Endothelial cell of umbilical vein (primary cell): Measurements from ENCODE around the gene LIMCH1. TPM values are rescaled to one million over a fixed set of nuclear protein-coding genes. Genes with fewer than 3 reads are reported as not detected.

Experiments
- BruUV-seq: library from RNA; stranded (reverse); fragments of 400-500 nt; replicated peaks from 2 replicates; lab custom pipeline; 2021; lab: Mats Ljungman, UMichigan
- CTCF ChIA-PET: fragments of 300-600, 350-600 bp; sonication (Branson Sonifier 250); formaldehyde crosslinking; loops from one replicate; lab custom pipeline; 2021; ENCODE audit warnings: antibody characterized with exemption, inconsistent platforms; lab: Charles Lee
- POLR2A ChIA-PET: fragments of 300-600, 350-600 bp; sonication (Branson Sonifier 250); formaldehyde crosslinking; loops from one replicate; lab custom pipeline; 2021; ENCODE audit warnings: antibody characterized with exemption, inconsistent platforms; lab: Charles Lee
- DNase-seq: peaks from one replicate; pipeline ENCODE4 v3.0.0-alpha.2; 2011; ENCODE audit warnings: low read depth, low spot score
- FAIRE-seq: peaks from 2 replicates; lab custom pipeline; 2011; peaks lifted over from hg19 to GRCh38; lab: Jason Lieb, UNC
- H2AFZ ChIP-seq: 2 replicates; pipeline ENCODE4 v1.6.0; 2012; ENCODE audit warnings: low read depth, low read length, control low read depth, inconsistent platforms
- H3K27ac ChIP-seq: 2 replicates; pipeline ENCODE4 v1.5.1; 2011; ENCODE audit warnings: low read depth, mild to moderate bottlenecking, control low read depth, low read length, moderate library complexity; ENCODE audit not compliant: insufficient read depth
- H3K27me3 ChIP-seq, 2 experiments: 2 replicates each; pipeline versions ENCODE4 v1.6.0 to v1.6.1; 2011; ENCODE audit warnings: low read length in 2 of 2, mixed read lengths in 1 of 2; ENCODE audit not compliant: control insufficient read depth in 2 of 2, insufficient read depth in 2 of 2
- H3K36me3 ChIP-seq, 2 experiments: 2 replicates in 1 of 2; 3 replicates in 1 of 2; pipeline ENCODE4 v1.5.1; 2011; ENCODE audit warnings: low read length in 2 of 2, mild to moderate bottlenecking in 1 of 2, moderate library complexity in 1 of 2; ENCODE audit not compliant: control insufficient read depth in 2 of 2, insufficient read depth in 2 of 2; ENCODE audit errors: extremely low read depth in 1 of 2
- H3K4me1 ChIP-seq: 3 replicates; pipeline ENCODE4 v1.5.1; 2011; ENCODE audit warnings: mild to moderate bottlenecking, low read length; ENCODE audit not compliant: control insufficient read depth, insufficient read depth; ENCODE audit errors: extremely low read depth
- H3K4me2 ChIP-seq: 2 replicates; pipeline ENCODE4 v1.6.1; 2011; ENCODE audit warnings: low read length, control low read depth, mixed read lengths; ENCODE audit not compliant: insufficient read depth
- H3K4me3 ChIP-seq, 3 experiments: fragments of 200-600 bp in 1 of 3; sonication (generic), shearing (Covaris generic) in 1 of 3; replicated peaks in 1 of 3; 2 replicates each; pipeline ENCODE4 v1.5.1; 2011 to 2016; ENCODE audit warnings: control low read depth in 3 of 3, low read length in 3 of 3, mild to moderate bottlenecking in 2 of 3, inconsistent platforms in 1 of 3, low read depth in 1 of 3, moderate library complexity in 1 of 3; ENCODE audit not compliant: insufficient read depth in 1 of 3
- H3K79me2 ChIP-seq: 2 replicates; pipeline ENCODE4 v1.6.0; 2012; ENCODE audit warnings: low read length, inconsistent platforms; ENCODE audit not compliant: control insufficient read depth, insufficient read depth
- H3K9ac ChIP-seq: replicated peaks from 2 replicates; pipeline ENCODE3; 2011; ENCODE audit warnings: low read length, control low read depth; ENCODE audit not compliant: insufficient read depth; ENCODE audit errors: extremely low read depth
- H3K9me1 ChIP-seq: replicated peaks from 3 replicates; pipeline ENCODE4 v1.6.0; 2011; ENCODE audit warnings: mild to moderate bottlenecking, low read length; ENCODE audit not compliant: control insufficient read depth, insufficient read depth; ENCODE audit errors: extremely low read depth
- H3K9me3 ChIP-seq: replicated peaks from 2 replicates; pipeline ENCODE4 v1.5.1; 2012; ENCODE audit warnings: low read length, inconsistent platforms; ENCODE audit not compliant: control insufficient read depth, insufficient read depth
- H4K20me1 ChIP-seq: replicated peaks from 2 replicates; pipeline ENCODE3; 2011; ENCODE audit warnings: mild to moderate bottlenecking, low read length; ENCODE audit not compliant: control insufficient read depth, insufficient read depth; ENCODE audit errors: extremely low read depth
- CTCF ChIP-seq, 2 donors: IDR thresholded peaks; 1 replicate in 1 of 2; 2 replicates in 1 of 2; pipeline ENCODE4 v1.5.1; 2011; ENCODE audit warnings: low read length in 2 of 2, mild to moderate bottlenecking in 2 of 2, moderate library complexity in 2 of 2, control low read depth in 1 of 2, inconsistent platforms in 1 of 2, low read depth in 1 of 2; ENCODE audit not compliant: insufficient read depth in 1 of 2; ENCODE audit errors: extremely low read depth in 1 of 2
- EZH2 ChIP-seq: IDR thresholded peaks from 2 replicates; pipeline ENCODE4 v1.6.1; 2012; ENCODE audit warnings: borderline replicate concordance, low read depth, mild to moderate bottlenecking, moderate library complexity, low read length, inconsistent platforms; ENCODE audit not compliant: severe bottlenecking
- FOS ChIP-seq: IDR thresholded peaks from 2 replicates; pipeline ENCODE4 v1.6.1; 2011; ENCODE audit warnings: mild to moderate bottlenecking, low read length, moderate library complexity, borderline replicate concordance; ENCODE audit not compliant: insufficient read depth
- GATA2 ChIP-seq: IDR thresholded peaks from 2 replicates; pipeline ENCODE4 v1.7.0; 2011; ENCODE audit warnings: low read depth, mild to moderate bottlenecking, moderate library complexity, mixed read lengths, low read length; ENCODE audit not compliant: insufficient read length, insufficient read depth
- JUN ChIP-seq: IDR thresholded peaks from 2 replicates; pipeline ENCODE4 v1.6.1; 2011; ENCODE audit warnings: borderline replicate concordance, low read depth; ENCODE audit not compliant: insufficient read length, insufficient read depth
- MAX ChIP-seq: IDR thresholded peaks from 2 replicates; pipeline ENCODE4 v1.6.1; 2011; ENCODE audit not compliant: insufficient read depth, insufficient read length
- MYC ChIP-seq: IDR thresholded peaks from one replicate; pipeline ENCODE4 v1.6.1; 2011; ENCODE audit warnings: mild to moderate bottlenecking, low read depth, low read length
- POLR2A ChIP-seq: IDR thresholded peaks from 2 replicates; pipeline ENCODE4 v1.6.1; 2012; ENCODE audit warnings: low read depth, mild to moderate bottlenecking, control low read depth, low read length
- POLR2AphosphoS5 ChIP-seq: IDR thresholded peaks from 2 replicates; pipeline ENCODE4 v1.6.1; 2012; ENCODE audit warnings: low read depth, mild to moderate bottlenecking, control low read depth, low read length, moderate library complexity; ENCODE audit not compliant: insufficient read depth
- dilution Hi-C: fragments of 300-500 bp; cut with MboI; formaldehyde crosslinking; loops from one replicate; pipeline ENCODE4 v1.15.0; 2019; ENCODE audit warnings: low sequenced_read_pairs; ENCODE audit not compliant: extremely low pct_ligation_motif_present
- intact Hi-C: fragments of 100-400 bp; cut with micrococcal nuclease; formaldehyde crosslinking; loops from one replicate; pipeline ENCODE4 v1.10.0; 2022
- polyA plus RNA-seq, 4 experiments: library from polyadenylated mRNA; depleted of rRNA in 3 of 4; stranded (reverse) in 3 of 4; unstranded in 1 of 4; fragments of >200 nt; gene quantifications; 2 replicates each; pipeline versions ENCODE4 v1.2.1 to v1.2.3, GENCODE V29; 2011 to 2012; ENCODE audit warnings: missing spikeins in 1 of 4
- total RNA-seq: library from RNA; stranded (reverse); gene quantifications from 2 replicates; pipeline ENCODE4 v1.2.3, GENCODE V29; 2021

LIMCH1 gene
- total and polyA plus RNA-seq, 2 donors (not counting 3 experiments of a cell fraction or from before 2014, with no cell fraction given): 14.3 to 32.8 TPM

- Histone ChIP-seq H3K4me1 (no peaks in the 10 kb centered on the region), H3K9me3 (no peaks in the 10 kb centered on the region), H3K9me1 (no peaks in the 10 kb centered on the region), H3K9ac (no peak overlapping the region), H3K79me2 (no peaks in the 10 kb centered on the region), H4K20me1 (no peaks in the 10 kb centered on the region), H3K36me3 (no peaks in the 10 kb centered on the region), H3K4me2 (no peak overlapping the region), H3K27me3 (peaks cover 3 to 7% of the 10 kb centered on the region in 2 experiments), H3K27ac (no peak overlapping the region), H3K4me3 (no peak overlapping the region), H2AFZ (no peak overlapping the region)
- DNase-seq: no peak
- intact Hi-C loops: no loop called here
- TF ChIP-seq POLR2A (no peak), GATA2 (no peak), FOS (no peak), JUN (no peak), CTCF (IDR thresholded peaks at IDR 0.05; ENCODE audit: extremely low read depth in 1 of 2, insufficient read depth in 1 of 2, low read depth in 1 of 2, low read length in 2 of 2) (no peak), MYC (no peak), POLR2AphosphoS5 (no peak), MAX (no peak), EZH2 (no peak)
- ChIA-PET CTCF (interaction anchor here (2.4 kb wide), 1 partner anchor 139 kb away, joined by 7 read pairs; no protein-coding TSS in a partner anchor), POLR2A (no interaction called here)
- dilution Hi-C loops: no loop called here
- BruUV-seq: no TSS peak
- no peak for FAIRE-seq
Observed at GRCh38 chr4:41504167-41504818, 33.7 kb upstream of the LIMCH1 start.
